Parathyroid adenoma (tissue), 2 donors: ENCODE measurements around the gene LYPLA2.

Source experiments
- H2AFZ ChIP-seq: fragments of 300-600 bp; sonication (generic); one replicate; pipeline ENCODE4 v1.7.0; 2017; ENCODE audit warnings: antibody characterized with exemption, mild to moderate bottlenecking
- H3K27ac ChIP-seq: fragments of 300-600 bp; sonication (generic); one replicate; pipeline ENCODE4 v1.7.0; 2017
- H3K27me3 ChIP-seq: fragments of 300-600 bp; sonication (generic); one replicate; pipeline ENCODE4 v1.7.0; 2017; ENCODE audit warnings: low read length; ENCODE audit not compliant: control insufficient read depth, insufficient read depth
- H3K36me3 ChIP-seq: fragments of 300-600 bp; sonication (generic); one replicate; pipeline ENCODE4 v1.7.0; 2017; ENCODE audit warnings: low read length; ENCODE audit not compliant: control insufficient read depth, insufficient read depth
- H3K4me1 ChIP-seq: fragments of 300-600 bp; sonication (generic); one replicate; pipeline ENCODE4 v1.7.0; 2017; ENCODE audit warnings: control low read depth
- H3K4me2 ChIP-seq: fragments of 300-600 bp; sonication (generic); one replicate; pipeline ENCODE4 v1.7.0; 2017; ENCODE audit warnings: low read length
- H3K4me3 ChIP-seq: fragments of 300-600 bp; sonication (generic); one replicate; pipeline ENCODE4 v1.7.0; 2017; ENCODE audit warnings: low read depth, low read length
- H3K79me2 ChIP-seq: fragments of 300-600 bp; sonication (generic); one replicate; pipeline ENCODE4 v1.7.0; 2017; ENCODE audit warnings: control low read depth
- H3K9ac ChIP-seq: fragments of 300-600 bp; sonication (generic); one replicate; pipeline ENCODE4 v1.7.0; 2017; ENCODE audit warnings: mild to moderate bottlenecking
- H3K9me3 ChIP-seq: fragments of 300-600 bp; sonication (generic); one replicate; pipeline ENCODE4 v1.7.0; 2017; ENCODE audit warnings: low read length; ENCODE audit not compliant: control insufficient read depth
- TF ChIP-seq, protein P1 (sequence below): fragments of 300-600 bp; sonication (generic); IDR thresholded peaks from one replicate; pipeline ENCODE4 v1.7.0; 2017; ENCODE audit warnings: antibody characterized with exemption, mild to moderate bottlenecking
- donor health status: primary hyperparathyroidism.

The LYPLA2 gene

DNA sequence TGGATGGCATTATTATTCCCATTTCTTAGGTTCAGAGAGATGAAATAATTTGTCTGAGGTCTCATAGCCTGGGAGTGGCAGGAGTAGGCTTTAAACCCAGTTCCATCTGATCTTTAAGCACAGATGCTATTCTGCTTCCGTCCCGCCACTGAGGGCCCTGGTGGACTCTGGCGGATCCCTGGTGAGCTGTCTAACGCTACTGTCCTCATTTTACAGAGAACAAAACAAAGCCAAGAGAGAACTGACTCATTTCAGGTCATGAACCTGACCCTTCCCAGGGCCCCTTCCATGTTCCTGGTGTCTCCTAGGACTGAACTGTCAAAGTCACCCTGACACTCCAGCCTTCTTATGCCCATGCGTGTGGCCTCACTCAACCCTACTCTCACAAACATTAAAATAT lies 12.7 kb downstream of the LYPLA2 start:
- Histone ChIP-seq H3K36me3 (no peaks in the 10 kb centered on the region), H3K27me3 (no peaks in the 10 kb centered on the region), H3K4me1 (peaks cover 7% of the 10 kb centered on the region), H2AFZ (no peak overlapping the region), H3K27ac (no peak overlapping the region), H3K4me3 (no peak overlapping the region), H3K79me2 (no peaks in the 10 kb centered on the region), H3K4me2 (no peak overlapping the region), H3K9ac (no peak overlapping the region), H3K9me3 (no peaks in the 10 kb centered on the region)
- TF ChIP-seq, protein P1, sequence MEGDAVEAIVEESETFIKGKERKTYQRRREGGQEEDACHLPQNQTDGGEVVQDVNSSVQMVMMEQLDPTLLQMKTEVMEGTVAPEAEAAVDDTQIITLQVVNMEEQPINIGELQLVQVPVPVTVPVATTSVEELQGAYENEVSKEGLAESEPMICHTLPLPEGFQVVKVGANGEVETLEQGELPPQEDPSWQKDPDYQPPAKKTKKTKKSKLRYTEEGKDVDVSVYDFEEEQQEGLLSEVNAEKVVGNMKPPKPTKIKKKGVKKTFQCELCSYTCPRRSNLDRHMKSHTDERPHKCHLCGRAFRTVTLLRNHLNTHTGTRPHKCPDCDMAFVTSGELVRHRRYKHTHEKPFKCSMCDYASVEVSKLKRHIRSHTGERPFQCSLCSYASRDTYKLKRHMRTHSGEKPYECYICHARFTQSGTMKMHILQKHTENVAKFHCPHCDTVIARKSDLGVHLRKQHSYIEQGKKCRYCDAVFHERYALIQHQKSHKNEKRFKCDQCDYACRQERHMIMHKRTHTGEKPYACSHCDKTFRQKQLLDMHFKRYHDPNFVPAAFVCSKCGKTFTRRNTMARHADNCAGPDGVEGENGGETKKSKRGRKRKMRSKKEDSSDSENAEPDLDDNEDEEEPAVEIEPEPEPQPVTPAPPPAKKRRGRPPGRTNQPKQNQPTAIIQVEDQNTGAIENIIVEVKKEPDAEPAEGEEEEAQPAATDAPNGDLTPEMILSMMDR: no peak

DNA sequence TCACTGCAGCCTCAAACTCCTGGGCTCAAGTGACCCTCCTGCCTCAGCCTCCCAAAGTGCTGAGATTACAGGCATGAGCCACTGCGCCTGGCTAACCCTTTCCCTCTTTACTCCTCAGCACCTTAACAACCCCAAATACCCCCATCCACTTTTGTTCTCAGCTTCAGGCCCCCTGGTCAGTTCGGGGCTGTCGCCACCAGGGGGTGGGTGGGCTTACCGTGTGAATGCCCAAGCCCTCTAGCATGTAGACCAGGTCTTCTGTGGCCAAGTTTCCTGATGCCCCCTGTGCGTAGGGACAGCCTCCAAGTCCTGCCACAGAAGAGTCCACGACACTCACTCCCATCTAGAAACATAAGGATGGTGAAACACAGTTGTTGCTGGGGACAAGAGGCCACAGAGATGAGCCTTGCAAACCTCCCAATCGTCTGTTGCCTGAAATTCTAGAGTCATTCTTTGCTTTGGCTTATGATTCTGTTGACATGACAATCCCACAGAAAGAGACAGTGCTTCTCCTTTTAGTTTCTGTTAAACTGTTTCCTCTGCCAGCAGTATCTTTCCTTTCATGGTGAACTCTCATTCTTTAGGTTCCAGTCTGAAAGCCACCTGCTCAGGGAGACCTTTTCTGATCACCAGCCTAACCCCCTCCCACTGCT lies 13.4 kb downstream of the LYPLA2 start:
- Histone ChIP-seq H2AFZ (no peak overlapping the region), H3K4me2 (no peak overlapping the region), H3K36me3 (no peaks in the 10 kb centered on the region), H3K9ac (no peak overlapping the region), H3K4me1 (peaks cover 7% of the 10 kb centered on the region), H3K79me2 (no peaks in the 10 kb centered on the region), H3K27ac (no peak overlapping the region), H3K9me3 (no peaks in the 10 kb centered on the region), H3K4me3 (no peak overlapping the region), H3K27me3 (no peaks in the 10 kb centered on the region)
- TF ChIP-seq, protein P1: no peak

GRCh38 chr1:23805025-23805424 lies 14.1 kb downstream of the LYPLA2 start:
- no peak overlapping the region for H3K27ac ChIP-seq
- H3K4me2 ChIP-seq: no peak overlapping the region
- H3K4me3 ChIP-seq: no peak overlapping the region
- no peak overlapping the region for H3K9ac ChIP-seq
- no peaks in the 10 kb centered on the region for H3K36me3 ChIP-seq
- no peak overlapping the region for H2AFZ ChIP-seq
- H3K79me2 ChIP-seq: no peaks in the 10 kb centered on the region
- peaks cover 3% of the 10 kb centered on the region for H3K4me1 ChIP-seq
- H3K9me3 ChIP-seq: no peaks in the 10 kb centered on the region
- TF ChIP-seq, protein P1: no peak
- no peaks in the 10 kb centered on the region for H3K27me3 ChIP-seq

- TF ChIP-seq, protein P1: no peak
These were observed 15.3 kb downstream of the LYPLA2 start for GRCh38 chr1:23806280-23806679.

GRCh38 chr1:23807453-23807852 lies 16.5 kb downstream of the LYPLA2 start:
- no peak overlapping the region for H3K9ac ChIP-seq
- H3K4me3 ChIP-seq: no peak overlapping the region
- peaks cover 2% of the 10 kb centered on the region for H3K4me1 ChIP-seq
- H3K27me3 ChIP-seq: no peaks in the 10 kb centered on the region
- H3K36me3 ChIP-seq: no peaks in the 10 kb centered on the region
- TF ChIP-seq, protein P1: no peak
- no peaks in the 10 kb centered on the region for H3K9me3 ChIP-seq
- H2AFZ ChIP-seq: no peak overlapping the region
- no peak overlapping the region for H3K4me2 ChIP-seq
- no peaks in the 10 kb centered on the region for H3K79me2 ChIP-seq
- no peak overlapping the region for H3K27ac ChIP-seq

More at GRCh38 chr1:23806280-23806679, 15.3 kb downstream of the LYPLA2 start:
- H3K4me2 ChIP-seq: no peak overlapping the region
- no peak overlapping the region for H2AFZ ChIP-seq
- no peaks in the 10 kb centered on the region for H3K9me3 ChIP-seq
- H3K9ac ChIP-seq: no peak overlapping the region
- H3K4me3 ChIP-seq: no peak overlapping the region
- H3K27ac ChIP-seq: no peak overlapping the region
- H3K36me3 ChIP-seq: no peaks in the 10 kb centered on the region
- no peaks in the 10 kb centered on the region for H3K27me3 ChIP-seq
- no peaks in the 10 kb centered on the region for H3K79me2 ChIP-seq
- H3K4me1 ChIP-seq: peaks cover 3% of the 10 kb centered on the region
